ENCODE measurements around the gene NRXN3.
A peak's percentile ranks its signal among the peaks of the same experiment; 100 is the strongest.

Gene NRXN3

DNA sequence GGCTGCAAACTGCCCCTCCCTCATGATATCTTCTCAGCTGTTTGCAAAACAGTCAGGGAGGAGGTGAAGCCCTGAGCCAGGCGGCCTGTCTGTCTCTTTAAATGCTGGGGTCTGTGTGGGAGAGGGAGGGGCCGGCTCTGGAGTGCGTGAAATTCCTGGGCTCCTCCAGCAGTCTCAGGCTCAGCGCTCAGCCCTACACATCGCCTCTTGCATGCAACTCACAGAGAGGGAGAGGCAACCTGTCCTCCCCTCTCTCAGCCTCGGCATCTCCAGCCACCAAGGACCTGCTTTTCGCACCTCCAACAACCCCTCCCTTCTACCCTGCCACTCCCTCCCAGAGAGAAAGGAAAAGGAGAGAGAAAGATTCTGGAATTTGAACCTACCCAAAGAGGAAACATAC, at the start of gene NRXN3:
NRXN3 (plus strand) TSS at position 171 of the 400 bp plus-strand sequence. CDS start 72,721 bp downstream, outside the sequence.
- DNase-seq = peak; percentile 21

GRCh38 chr14:78122436-78122835, 47.7 kb upstream of the NRXN3 start:
- DNase-seq = no peak

DNA sequence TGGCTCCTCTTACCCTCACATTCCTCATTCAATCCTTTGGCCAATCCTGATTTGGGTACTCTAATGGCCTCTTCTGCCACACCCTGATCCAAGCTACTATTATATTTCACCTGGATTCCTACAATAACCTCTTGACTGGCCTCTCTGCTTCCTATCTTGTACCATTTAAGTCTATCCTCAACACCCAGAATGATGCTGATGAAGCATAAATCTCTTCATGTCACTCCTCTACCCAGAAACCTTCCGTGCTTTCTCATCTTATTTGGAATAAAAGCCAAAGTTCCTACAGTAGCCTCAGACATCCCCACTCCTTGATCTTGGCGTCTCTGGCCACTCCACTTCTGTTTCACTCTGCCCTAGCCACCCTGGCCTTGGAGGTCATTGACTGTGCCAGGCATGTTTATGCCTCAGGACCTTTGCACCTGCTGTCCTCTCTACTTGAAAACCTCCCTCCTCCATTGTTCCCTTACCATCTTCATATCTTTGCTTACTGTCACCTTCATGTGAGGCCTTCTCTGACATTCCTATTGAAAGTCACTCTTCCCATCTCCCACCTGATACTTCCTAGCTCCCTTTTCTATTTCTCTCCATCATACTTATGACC, 46.4 kb upstream of the NRXN3 start:
- no peak for DNase-seq

DNA sequence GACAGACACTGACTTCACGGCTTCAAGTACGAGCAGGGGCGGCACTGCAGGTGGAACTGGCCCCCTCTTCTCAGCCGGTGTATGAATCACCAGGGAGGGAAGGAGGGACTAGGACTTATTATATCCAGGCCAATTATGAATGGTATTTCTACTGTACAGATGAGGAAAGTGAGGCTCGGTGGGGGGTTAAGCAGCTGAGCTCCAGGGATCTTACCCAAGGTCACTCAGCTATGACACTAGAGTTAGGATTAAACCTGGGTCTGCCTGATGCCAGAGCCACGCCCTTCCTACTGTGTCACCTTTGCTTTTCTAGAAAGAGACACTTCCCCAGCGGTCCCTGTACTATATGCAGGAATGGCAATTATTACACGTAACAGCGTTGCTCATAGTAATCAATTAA, 42.2 kb upstream of the NRXN3 start:
- no peak for DNase-seq

DNA sequence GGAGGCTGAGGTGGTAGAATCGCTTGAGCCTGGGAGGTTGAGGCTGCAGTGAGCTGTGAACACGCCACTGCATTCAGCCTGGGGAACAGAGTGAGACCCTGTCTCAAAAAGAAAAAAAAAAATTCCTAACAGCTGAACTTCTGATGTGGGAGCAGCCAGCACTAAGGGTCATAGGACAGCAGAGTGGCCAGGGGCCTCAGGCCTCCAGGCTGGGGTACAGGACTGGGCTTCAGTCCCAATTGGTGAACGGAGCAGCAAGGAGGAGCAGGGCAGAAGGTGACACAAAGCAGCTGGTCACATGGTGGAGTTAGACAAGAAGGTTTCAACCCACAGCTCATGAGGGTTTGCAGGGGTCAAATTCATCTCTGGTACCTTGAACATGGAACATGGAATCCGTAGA, 40.8 kb upstream of the NRXN3 start:
- DNase-seq = no peak

- no peak for DNase-seq
Observed at GRCh38 chr14:78130356-78130755, 39.8 kb upstream of the NRXN3 start.

GRCh38 chr14:78131201-78131600, 39.0 kb upstream of the NRXN3 start:
- DNase-seq = no peak

DNA sequence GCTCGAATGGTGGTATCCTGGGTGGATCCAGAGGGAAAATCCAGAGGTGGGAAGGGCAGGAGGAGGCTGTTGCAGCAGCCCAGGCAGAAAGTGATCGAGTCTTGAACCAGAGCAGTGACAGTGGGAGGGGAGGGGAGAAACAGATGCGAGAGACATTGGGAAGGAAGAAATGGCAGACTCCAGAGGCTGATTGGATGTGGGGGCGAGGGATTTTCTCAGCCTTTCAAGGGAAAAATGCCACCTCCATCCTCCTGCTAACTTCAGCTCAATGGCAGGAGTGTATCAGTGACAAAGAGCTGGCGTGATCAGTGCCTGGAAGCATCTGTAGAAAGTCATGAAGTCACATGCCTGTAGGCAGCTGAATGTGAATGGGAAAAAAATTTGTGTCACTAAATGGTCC, 38.6 kb upstream of the NRXN3 start:
- no peak for DNase-seq

- no peak for DNase-seq
Observed at GRCh38 chr14:78135450-78135891, 34.7 kb upstream of the NRXN3 start.

DNA sequence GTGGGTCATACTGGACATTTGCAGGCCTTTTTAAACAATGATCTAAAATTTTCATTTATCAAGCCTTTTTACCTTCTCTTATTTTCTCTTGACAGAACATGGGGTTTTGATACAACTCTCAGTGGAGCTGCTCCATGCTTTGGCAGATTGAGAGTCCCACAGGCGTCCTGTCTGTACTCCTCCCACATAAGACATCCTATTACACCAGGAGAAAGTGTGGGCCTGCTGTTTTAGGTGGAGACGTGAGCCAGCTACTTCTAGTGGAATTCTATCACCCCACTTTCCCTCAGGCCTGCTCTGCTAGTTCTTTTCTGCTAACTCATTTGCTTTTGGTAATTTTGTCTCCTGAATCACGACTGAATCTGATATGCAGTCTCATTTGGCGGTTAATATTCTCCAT, 33.5 kb upstream of the NRXN3 start:
- DNase-seq = no peak

DNA sequence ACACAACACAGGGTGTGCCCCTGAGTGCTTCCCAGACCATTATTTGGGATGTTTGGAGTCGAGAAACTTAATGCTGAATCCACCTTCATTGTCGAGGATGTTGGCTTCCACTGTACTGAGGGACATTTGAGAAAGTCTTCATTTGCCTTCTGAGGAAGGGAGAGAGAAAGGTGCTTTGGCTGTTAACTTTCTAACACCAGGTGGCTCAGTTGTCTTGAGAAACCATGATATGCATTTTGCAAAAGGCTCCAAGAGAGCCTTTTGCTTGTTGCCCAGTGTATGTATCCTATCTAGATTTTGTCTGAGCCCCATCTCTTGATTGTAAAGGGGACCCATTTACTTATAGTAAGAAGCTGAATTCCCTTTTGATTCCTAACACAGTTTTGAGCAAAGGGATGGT, 28.6 kb upstream of the NRXN3 start:
- no peak for DNase-seq

GRCh38 chr14:78142998-78143397, 27.2 kb upstream of the NRXN3 start:
- no peak for DNase-seq

DNA sequence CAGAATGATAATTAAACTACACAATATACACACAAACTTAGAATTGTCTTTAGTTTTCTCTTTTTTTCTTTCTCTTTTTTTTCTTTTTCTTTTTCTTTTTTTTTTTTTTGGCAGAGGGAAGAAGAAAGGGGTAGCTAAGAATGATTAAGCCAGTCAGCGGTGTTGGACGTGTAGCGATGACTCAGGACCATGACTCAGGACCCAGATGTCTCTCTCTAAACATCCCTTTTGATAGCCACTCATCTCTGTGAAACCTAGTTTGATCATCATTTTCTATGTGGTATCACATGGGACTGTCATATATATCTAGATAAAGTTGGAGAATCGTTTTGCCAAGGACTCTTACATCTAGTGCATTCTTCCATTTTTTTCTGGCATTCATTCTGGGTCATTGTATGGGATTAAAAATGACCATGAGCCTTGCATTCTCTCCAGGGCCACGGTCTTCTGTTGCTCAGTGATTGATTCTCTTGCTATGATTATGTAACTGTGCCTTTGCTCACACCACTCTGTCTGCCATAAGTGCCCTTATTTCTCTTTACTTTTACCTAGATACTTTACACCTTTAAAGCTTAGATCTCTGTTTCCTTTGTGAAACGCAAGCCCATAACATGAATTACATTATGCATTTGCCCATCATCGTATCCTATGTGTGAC, 26.6 kb upstream of the NRXN3 start:
- DNase-seq = no peak

DNA sequence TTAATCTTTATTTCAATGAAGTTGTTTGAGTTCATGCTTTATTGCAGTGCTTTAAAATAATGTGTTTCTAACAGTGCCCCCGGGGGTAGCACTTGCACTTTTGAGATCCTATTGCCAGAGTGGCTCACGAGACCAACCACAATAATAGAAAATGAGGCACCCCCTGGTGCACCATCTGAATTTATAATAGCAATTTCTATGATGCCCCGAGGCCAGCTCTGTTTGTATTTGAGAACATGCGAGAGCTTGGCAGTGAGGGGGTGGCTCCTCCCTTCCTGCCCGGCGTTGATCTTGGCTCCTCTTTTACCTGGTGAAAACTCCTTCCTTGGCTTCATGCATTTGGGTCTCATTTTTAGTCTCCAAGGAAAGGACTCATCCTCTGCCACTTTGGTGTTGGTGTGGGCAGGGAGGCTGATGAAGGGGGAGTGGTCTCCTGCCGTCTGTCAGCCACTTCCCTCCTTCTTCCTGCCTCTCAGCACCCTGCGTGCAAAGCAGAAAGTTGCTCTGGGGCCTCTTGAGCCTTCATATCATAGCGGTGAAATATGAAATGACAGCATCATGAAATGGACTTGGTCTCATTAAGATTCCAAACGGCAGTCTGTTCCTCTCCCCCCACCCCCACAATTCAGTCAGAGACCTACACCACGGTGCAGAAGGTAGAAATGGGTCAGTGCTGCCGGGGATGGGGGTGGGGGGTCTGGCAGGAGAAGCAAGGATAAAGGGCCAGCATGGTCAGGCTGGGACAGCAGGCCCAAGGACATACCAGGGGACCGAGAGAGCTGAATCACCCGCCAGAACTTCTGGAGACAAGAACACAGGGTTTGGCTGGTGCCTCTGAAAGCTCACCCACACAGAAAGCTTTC, 17.7 kb upstream of the NRXN3 start:
- peak; percentile 72 for DNase-seq

DNA sequence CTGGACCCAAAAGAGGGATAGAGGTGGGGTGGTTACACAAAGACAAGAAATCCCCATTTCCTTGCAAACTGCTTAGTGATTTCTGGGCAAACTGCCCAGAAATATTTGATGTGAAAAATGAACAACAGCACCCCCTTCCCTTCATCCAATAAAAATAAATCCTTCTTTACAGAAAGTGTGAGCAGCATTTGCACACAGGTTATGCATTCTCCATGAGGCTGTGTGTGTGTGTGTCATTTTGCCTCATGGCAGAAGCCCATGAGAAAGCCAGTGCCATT, 17.2 kb upstream of the NRXN3 start:
- no peak for DNase-seq

DNA sequence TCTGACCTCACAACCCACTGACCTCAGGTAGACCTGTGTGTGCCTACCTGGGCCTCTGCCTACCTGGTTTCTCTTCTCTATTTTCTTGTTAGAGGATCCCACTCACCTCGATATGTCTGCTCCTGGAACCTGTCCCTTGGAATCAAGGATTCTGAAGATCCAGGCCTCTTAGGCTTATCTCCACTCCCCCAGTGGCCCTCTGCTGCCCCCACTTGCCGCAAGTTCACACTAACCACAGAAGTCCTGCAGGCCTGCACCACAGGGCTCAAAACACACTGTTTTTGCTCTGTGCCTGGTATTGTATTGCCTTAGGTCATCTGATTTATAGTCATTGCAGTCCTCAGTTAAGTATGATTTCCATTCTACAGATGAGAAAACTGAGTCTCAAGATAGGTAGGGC, 15.3 kb upstream of the NRXN3 start:
- DNase-seq = no peak

DNA sequence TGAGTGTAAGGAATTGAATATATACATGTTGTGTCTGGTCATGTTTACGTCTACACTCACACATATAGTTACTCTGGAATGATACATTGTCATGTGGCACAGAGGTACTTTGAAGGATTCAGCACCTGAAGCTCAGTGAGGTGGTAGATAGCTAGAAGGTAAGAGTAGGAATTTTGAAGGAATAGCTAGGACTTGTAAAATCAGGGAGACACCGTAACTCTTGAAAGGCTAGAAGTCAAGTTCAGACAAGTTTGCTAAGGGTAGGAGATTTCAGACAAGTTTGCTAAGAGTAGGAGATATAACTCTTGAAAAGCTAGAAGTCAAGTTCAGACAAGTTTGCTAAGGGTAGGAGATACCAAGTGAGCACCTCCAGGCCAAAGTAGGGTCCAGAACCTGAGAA, 14.0 kb upstream of the NRXN3 start:
- DNase-seq = no peak

- DNase-seq = no peak
Observed at GRCh38 chr14:78157494-78158437, 12.4 kb upstream of the NRXN3 start.

- DNase-seq = no peak
Observed at GRCh38 chr14:78162202-78162601, 8.0 kb upstream of the NRXN3 start.

DNA sequence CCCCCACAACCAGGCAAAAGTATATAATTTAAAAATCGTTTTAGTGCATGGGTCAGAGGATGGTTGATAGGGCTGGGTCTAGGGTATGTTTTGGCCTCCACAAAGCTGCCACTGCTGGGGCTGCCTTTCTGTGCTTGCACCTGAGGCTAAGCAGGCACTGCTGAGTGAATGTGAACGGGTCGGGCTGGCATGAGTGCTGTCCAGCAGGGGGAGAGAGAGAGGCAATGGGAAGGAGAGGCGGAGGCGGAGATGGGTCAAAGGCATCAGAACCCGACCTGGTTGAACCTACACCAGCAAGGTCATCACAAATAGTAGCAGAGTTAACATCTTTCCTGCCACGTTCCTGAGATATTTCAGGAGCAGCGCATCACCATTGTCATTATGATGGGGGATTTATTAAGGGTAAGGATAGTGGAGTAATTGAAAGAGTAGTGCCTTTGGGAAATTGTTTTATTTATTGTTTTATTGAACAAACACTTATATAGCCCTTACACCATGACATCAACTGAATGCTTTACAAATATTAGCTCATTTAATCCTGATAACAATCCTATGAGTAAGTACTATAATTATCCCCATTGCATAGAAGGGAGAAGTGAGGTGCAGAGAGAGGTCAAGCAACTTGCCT, 5.8 kb upstream of the NRXN3 start:
- DNase-seq = peak; percentile 15

DNA sequence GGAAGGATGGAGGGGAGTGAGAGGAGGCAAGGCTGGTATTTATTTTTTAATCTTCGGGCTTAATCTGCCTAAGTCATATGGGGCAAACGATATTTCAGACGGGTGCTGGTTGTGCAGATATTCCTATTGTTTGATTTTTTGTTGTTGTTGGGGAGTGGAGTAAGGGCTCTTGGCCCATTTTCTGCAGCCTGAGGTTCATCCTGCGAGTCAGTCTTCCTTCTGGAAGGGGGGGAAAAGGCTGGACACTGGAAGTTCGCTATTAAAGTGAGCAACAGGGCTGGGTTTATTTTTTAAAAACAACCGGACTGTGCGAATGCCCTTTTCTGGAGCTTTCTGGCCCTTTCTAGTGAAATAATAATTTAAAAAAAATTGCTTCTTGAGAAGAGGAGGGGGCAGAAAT, 2.3 kb downstream of the NRXN3 start:
- DNase-seq = no peak

- no peak for DNase-seq
Observed at GRCh38 chr14:78173346-78174035, 3.3 kb downstream of the NRXN3 start.

Data from DMS153 (cell line).